DMS153 (cell line): ENCODE measurements around the gene PKHD1.
A peak's percentile ranks its signal among the peaks of the same experiment; 100 is the strongest.

Source experiments
- DNase-seq: peaks from one replicate; lab custom pipeline; 2025; lab: John Stamatoyannopoulos, UW

The PKHD1 gene

DNA sequence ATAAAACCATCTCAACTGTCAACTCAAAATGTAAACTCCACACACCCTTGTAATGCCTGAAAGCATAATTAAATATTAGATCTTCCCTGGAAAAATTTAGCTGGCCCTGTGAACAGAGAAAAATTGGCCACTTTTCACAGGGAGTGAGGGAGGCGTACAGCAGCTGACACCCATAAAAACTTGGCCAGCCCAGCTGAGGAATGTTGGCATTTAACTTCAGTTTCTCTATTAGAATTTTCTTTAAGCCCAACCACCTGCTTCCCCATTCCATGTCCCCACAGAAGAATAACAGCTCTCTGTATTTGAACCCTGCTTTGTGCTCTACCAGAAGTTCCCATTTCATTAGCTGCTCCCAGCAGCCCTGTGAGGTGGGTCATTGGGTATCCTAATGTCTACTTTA is 41.0 kb downstream of the PKHD1 start:
- DNase-seq: no peak

DNA sequence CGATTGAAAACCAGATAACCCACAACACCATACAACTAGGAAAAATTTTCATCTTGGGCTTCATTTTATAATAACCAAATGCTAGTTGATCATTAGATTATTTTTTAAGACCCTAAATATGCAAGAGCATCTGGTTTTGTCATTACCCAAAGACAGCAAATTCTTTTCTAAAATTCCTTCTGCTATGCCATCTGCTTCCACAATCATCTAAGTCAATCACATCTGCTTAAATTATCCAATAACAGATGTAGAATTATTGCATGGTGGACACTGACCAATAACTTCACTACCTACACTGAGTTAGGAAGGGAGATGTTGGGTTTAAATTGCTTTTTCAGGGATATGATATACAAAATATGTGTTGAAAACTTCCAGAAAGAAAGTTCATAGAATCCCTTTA is 41.9 kb downstream of the PKHD1 start:
- DNase-seq: no peak

DNA sequence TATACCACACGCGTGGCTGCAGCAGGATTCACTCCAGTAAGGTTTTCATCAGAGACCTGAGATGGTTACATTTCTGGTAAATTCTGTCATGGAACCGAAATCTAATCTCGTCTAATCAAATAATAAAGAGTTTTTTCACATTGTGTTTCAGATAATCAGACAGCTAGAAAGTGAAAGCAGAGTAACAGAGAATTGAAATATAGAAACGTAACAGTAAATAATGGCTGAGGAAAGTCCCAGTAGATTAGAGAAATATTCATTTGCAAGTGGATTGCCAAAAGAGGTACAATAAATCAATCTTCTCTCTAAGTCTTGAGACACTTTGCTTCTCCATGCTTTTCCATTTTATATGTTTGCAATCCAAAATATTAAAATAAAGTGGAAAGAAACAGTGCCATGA is 42.4 kb downstream of the PKHD1 start:
- no peak for DNase-seq

DNA sequence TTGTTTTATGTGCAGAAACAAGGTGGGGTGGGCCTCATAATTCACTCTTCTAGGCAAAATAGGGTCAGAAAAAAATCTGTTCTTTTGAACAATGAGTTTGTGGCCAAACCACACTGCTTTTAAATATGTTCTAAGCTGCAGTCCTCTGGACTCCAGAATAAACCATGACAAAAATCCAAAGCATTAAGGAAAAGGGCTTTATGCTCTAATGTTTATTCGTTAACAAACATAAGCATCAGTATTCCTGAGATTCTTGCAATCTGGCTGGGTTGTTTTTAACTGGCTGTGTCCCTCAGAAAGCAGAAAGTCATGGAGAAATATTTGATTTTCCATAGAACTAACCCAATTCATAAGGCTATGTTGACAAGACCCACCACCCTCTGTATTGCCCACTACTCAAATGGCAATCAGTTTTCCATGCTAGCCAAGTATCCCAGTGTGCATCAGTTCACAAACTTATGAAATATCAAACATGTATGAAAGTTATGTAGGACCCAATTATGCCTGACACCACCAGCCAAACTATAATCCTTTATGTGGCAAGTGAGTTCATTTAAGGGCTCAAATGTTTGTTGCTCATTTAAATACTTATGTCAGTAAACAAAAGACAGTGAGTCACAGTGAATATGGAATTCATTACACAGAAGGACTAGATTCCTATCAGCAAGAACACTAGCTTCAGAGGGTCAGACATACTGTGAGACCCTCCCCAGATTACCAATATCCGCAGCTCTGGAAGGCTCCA is 45.1 kb downstream of the PKHD1 start:
- no peak for DNase-seq

DNA sequence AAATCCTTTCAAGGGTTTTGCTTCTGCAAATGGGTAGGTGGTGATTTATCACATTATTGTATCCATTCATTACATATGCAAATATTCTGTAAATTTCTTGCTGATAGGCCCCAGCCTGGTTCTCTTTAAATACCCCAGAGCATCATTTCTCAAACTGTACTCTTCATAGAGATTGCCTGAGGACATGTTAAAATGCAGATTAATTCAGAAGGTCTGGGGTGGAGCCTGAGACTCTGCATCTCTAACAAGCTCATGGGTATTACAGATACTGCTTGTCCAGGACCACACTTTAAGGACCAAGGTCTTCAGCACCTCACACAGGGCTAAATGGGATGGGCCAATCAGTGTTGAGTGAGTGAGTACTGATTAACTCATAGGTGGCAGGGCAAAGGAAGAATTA is 46.3 kb downstream of the PKHD1 start:
- DNase-seq: no peak

DNA sequence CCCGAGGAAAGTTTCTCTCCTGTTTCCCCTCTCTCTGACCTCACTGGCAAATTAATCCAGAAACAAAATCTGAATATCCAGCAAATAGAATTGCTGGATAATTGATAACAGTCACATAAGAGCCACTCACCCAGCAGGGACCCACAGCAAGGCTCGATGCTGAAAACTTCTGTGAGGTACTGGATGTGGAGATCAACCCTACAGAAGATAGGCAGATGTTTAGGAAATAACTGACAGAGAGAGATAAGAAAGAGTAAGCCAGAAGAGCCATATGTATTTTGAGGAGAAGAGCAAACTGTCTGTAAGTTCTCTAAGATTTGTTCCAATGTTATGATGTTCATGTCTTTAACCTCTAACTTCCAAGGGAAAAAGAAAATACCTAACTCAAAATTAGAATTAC is 59.7 kb downstream of the PKHD1 start:
- DNase-seq: no peak

DNA sequence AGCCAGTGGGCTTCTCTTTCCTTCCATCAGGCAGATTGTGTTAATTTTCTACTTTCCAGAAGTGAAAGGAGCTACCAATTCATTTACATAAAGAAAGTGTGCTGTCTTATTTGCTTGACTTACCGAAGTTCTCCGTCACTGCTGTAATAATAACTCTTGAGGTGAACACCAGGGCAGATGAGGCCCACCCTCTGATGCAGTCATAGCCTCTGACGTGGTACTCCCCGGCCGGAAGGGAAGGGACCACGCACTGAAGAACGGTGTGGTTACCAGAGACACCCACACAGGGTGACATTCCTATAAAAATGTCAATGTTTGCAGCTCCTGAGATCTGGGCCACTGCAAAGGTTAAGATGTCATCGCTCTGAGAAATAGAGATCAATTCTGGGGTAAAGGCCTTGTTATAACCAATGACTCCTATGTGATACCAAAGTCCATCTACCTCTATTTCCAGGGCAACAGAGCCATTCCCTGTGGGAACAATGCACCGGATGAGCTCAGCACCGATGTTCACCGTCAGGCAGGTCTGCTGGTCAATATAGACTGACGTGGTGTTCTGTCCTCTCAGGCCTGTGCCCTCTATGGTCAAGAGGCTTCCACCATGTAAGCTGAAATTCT is 62.9 kb downstream of the PKHD1 start:
- DNase-seq: no peak

DNA sequence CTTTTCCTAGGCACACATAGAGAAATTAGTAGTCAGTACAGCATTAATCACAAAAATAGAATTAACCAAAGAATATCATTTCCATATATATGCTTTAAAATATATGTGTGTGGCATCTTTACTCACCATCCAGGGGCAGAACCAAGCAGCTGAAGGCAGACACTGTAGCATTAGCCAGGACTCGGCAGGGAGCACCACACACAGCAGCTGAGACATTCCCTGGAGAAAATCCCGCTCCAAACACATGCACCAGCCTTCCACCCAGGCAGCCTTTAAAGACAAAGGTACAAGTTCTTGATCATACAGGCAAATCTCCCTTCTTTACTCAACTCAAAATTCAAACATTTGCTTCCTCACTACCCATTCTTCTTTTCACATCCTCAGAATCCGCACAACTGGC is 64.7 kb downstream of the PKHD1 start:
- no peak for DNase-seq

DNA sequence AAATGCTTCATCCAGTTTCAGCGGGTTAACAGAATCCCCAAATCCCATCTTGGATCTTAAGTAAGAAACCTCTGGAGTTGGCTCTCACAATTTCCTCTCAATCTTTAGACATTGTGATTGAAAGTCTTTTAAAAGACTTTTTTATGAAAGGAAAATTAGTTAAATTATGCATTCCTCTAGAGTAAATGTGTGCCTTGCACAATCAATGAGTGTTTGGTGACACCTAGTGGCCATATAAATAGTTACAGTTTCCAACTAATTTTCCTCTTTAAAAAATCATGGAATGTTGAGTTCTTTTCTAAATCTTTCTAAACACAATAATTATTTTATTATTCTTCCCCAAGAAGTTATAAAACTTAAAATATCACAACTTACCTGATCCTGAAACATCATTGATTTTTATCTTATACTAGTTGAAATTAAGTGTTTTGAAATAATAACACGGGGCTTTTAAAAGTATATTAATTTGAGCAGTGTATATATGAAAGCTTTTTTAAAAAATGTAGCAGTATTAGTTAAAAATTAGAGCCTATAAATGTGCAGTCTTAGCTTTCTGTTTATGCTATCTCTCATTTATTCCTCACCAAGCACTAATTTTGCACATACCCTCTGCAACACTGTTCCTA is 66.4 kb downstream of the PKHD1 start:
- DNase-seq: no peak

DNA sequence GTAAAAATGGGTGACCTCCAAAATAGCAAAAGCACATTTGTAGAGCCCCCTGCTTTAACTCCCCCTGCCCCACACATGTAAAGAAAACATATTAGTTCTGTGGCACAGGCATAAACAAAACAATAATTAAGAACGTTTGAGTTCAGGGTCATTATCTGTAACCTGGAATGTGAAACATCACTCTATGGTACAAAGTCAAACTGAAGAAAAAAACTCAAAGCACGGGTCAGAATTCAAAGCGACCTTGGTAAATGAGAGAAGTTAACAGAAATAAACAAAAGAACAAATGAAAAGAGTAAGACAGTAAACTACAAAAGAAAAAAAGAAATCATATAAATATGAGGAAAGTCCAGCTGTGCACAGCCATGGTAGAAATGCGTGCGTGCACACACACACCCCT is 67.5 kb downstream of the PKHD1 start:
- no peak for DNase-seq

DNA sequence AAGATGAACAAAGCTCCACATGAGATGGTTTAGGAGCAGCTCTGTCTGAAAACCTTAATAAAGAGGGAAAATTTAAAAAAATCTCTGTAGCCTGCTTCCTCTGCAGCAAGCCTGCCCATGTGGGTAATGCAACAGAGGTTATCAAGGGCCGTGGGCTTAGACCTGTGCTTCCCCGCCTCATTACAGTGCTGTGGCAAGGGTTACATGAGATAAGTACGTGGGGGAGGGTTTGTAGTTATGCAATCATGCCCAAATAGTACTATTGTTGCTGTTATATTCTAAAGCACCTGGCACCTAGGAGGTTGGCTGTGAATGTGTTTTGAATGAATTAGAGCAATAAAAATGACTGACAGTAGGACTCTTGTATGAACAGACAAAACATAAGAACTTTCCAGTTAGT is 68.3 kb downstream of the PKHD1 start:
- DNase-seq: peak; percentile 95

DNA sequence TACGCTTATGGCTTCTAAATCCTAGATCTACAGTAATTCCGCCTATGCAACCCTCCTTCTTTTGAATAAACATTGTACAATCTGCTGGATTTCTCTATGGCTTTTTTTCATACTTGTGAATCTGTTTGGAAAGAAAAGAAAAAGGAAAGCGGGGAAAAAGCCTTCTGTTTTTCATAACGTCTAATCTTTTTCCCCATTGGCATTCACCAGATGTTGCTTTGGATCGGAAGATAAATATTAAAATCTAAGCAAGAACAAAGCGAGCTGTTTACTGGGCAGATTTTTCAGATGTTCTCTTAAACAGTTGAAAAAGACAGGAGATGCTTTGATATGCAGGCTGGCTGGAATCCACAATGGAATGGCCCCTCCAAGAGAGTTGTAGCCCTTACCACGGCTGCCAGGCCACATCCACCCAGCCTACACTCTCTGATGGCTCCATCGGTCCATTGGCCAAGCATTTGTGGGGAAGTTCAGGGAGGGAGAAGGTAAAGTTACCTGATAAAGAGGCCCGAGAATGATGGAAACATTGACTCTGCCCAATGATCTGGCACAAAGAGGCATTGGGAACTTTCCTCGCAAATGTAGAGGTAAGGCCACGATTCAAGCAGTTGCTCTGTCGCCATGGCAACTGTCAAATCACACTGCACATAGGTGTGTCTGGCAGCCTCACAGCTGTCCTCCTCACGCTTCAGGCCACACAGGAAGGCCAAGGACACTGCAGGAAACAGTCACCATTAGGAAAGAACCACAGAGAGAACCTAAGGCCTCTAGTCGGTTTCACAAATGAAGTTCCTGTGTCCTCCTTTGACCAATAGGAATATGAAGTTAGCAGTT is 70.3 kb downstream of the PKHD1 start:
- no peak for DNase-seq

DNA sequence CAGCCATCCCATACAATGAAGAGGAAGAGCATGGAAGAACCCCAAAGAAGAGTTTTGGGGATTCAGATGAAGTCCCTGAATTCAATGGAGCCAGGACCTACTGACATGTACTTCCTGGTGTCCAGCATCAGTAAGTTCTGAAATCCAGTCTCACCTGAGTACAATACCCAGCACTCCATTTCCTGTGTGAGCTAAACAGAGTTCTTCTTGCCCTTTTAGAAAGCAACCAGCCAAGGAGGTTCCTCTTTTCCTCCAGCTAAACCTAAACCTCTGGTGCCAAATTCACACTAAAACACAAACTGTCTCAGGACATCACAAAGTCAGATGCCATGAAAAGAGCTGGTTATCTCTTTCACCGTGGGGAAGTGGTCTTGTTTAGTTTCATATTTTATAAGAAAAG is 71.5 kb downstream of the PKHD1 start:
- DNase-seq: no peak

DNA sequence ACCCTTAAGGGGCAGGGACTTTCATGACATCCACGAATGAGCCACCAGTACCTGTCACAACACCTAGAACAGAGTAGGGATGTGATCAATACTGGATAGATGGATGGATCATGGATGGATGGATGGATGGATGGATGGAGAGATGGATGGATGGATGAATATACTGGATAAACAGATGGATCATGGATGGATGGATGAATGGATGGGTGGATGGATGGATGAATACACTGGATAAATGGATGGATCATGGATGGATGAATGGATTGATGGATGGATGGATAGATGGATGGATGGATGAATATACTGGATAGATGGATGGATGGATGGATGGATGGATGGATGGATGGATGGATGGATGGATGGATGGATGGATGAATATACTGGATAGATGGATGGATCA is 73.0 kb downstream of the PKHD1 start:
- DNase-seq: no peak

DNA sequence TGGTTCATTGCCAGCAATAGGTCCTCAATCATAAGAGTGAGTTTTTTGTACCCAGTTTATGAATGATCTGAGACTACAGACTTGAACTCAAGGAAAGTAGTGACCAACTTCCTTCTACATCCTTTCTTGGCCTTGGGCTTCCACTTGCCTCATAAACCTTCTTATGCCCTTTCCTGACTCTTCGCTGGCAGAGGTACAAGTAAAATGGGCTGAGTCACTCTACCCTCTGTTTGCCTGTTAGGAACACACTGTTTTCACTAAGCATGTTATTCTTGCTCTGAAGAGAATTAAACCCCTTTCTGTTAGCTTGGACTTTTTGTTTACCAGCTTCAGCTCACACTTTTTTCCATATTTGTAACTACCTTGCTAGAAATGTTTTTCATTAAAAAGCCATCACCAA is 74.4 kb downstream of the PKHD1 start:
- no peak for DNase-seq

DNA sequence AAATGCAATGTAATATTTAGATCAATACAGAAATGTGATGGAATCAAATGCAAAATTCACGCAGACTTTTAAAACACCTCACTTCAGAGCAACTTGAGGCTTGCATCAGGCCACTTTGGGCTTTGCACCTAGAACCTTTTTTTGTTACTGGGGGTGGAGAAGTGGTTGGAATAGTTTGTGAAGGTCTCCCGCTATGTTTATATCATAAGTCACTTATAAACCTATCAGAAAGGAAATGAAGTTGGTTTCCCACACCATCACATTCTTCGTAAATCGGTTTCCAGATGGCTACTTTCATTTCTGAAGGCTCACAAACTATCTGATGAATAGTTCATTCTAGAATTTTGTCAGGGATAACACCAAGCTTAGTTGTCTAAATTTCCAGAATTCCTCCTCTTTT is 74.8 kb downstream of the PKHD1 start:
- DNase-seq: no peak

DNA sequence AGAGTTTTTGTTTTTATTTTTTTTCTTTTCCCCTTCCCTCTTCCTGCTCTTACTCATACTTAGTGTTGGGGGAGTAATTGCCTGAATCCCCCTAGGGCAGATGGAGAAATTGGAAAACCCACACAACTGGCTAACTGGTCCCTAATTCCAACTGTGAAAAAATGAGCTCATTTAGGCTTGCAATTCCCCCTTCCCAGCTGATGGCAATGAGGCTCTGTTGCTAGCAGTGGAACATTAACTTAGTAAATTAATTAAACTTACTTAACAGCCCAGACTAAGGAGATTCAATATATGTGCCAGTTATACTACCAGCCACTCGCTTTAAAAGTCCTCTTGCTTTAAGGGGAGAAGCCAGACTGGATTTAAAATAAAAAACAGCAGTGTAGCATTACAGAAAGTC is 76.6 kb downstream of the PKHD1 start:
- no peak for DNase-seq

DNA sequence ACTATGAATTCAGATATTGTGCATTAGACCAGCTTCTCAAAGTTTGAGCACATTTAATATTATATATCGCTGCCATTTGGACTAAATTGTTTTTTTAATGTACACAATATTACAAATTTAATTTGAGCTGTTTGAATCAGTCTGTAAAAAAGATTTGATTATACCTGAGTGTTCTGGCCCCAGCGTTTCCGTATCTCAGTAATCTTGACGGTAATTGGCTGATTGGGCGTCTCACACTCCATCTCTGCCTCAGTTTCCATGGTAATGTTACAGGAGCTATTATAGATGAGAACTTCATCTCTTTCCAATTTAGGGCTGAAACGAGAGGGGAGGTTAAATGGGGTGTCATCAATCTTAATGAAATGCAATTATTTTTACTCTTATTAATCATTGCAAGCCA is 77.3 kb downstream of the PKHD1 start:
- no peak for DNase-seq

DNA sequence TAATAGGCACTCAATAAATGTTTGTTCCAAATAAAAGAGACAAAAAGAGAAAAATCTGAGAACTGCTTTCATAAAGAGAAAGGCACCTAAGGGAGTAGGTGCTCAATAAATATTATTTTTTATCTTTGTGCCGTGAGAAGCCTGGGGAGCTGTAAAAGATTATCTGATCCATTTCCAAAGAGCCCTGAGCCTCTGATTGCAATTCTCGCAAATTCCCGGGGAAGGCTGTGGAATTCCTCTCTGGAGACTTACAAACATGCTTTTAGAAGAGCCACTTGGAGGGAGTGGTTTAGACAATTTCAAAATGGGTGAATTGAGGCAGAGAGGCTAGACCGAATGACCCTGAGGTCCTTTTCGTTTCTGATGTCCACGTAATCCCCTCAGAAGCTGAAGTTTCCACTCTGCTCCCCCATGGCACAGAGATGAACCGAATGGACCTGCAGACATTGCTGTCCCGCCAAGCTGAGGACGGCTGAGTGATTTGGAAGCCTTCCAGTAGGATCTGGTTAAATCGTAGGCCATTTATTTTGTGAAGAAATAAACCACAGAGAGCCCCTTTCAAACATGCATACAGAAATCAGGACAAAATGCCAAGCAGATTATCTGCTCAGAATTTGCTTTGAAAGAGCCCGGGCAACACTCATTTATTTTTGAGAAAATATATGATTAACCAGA is 77.8 kb downstream of the PKHD1 start:
- DNase-seq: no peak

DNA sequence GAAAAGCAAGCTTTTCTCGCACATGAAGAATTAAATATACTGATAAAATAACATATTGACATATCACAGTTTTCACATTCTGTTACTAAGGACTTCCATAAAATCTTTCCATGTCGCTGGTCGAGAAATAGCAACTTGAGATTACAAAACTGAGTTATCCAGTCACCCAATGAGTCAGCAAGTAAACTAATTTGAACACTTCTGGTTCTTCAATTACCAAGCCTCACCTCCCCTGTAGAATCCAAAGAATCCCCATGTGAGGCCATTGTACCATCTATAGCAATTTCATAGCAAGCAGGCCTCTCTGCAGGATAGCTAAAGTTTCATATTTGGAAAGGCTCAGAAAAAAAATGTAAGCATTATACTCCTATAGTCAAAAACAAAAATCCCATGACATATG is 87.3 kb downstream of the PKHD1 start:
- DNase-seq: no peak

DNA sequence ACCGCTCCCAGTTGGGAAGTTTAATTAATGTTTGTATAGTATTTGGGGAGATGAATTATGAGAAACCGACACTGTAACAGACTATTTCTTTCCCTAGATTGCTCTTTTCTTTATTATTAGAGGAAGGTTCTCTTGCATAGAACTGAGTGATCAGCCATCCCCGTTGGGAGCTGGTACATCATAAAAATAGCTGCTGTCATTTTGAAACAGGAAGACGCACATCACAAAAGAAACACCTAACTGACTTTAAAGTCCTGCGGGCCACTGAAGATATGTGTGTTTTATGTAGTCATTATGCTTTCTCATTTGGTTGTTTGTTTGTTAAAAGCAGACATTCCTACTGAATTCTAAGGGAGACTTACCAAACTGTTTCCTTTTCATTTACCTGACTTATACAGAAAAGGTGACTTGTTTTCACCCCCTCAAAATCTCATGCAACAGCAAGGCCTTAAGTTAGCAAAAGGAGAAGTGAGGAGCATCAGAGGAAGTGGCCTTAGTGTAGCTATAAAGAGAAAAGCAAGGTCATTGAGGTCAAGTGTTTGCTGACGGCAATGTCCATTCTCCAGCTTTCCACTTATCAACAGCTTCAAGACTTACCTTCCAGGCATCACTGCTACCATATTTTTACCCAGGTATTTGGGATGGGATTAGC is 91.0 kb downstream of the PKHD1 start:
- no peak for DNase-seq
